ENCODE measurements around the gene LRCH1. TPM values are rescaled to one million over a fixed set of nuclear protein-coding genes. Genes with fewer than 3 reads are reported as not detected.
A peak's percentile ranks its signal among the peaks of the same experiment; 100 is the strongest.

Gene LRCH1
- total RNA-seq, 1 donor = 6.9 TPM

GRCh38 chr13:46717275-46717674 lies 164.3 kb downstream of the LRCH1 start:
- peak; percentile 30 for DNase-seq (ENCODE audit: insufficient read length, low spot score, missing footprints)
- no peak overlapping the region for H3K4me2 ChIP-seq (ENCODE audit: insufficient read depth, low read length)
- no peak overlapping the region for H3K27ac ChIP-seq (ENCODE audit: low read depth, low read length)
- H4K20me1 ChIP-seq (ENCODE audit: insufficient read depth, low read length) = peaks cover 3% of the 10 kb centered on the region
- H3K27me3 ChIP-seq (ENCODE audit: insufficient read depth, low read length) = no peaks in the 10 kb centered on the region
- no peaks in the 10 kb centered on the region for H3K9me3 ChIP-seq (ENCODE audit: low read depth, low read length)
- TF ChIP-seq, protein P1, sequence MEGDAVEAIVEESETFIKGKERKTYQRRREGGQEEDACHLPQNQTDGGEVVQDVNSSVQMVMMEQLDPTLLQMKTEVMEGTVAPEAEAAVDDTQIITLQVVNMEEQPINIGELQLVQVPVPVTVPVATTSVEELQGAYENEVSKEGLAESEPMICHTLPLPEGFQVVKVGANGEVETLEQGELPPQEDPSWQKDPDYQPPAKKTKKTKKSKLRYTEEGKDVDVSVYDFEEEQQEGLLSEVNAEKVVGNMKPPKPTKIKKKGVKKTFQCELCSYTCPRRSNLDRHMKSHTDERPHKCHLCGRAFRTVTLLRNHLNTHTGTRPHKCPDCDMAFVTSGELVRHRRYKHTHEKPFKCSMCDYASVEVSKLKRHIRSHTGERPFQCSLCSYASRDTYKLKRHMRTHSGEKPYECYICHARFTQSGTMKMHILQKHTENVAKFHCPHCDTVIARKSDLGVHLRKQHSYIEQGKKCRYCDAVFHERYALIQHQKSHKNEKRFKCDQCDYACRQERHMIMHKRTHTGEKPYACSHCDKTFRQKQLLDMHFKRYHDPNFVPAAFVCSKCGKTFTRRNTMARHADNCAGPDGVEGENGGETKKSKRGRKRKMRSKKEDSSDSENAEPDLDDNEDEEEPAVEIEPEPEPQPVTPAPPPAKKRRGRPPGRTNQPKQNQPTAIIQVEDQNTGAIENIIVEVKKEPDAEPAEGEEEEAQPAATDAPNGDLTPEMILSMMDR (IDR thresholded peaks at IDR 0.05; ENCODE audit: extremely low read depth, low read depth, low read length) = no peak
- no peak overlapping the region for H3K4me3 ChIP-seq (ENCODE audit: insufficient read depth, low read length)
- H2AFZ ChIP-seq (ENCODE audit: low read length) = no peak overlapping the region
- no peaks in the 10 kb centered on the region for H3K79me2 ChIP-seq (ENCODE audit: insufficient read depth, low read length)
- peaks cover 11% of the 10 kb centered on the region for H3K36me3 ChIP-seq (ENCODE audit: insufficient read depth, low read length)
- peaks cover 4% of the 10 kb centered on the region for H3K4me1 ChIP-seq (ENCODE audit: insufficient read depth, low read length)

DNA sequence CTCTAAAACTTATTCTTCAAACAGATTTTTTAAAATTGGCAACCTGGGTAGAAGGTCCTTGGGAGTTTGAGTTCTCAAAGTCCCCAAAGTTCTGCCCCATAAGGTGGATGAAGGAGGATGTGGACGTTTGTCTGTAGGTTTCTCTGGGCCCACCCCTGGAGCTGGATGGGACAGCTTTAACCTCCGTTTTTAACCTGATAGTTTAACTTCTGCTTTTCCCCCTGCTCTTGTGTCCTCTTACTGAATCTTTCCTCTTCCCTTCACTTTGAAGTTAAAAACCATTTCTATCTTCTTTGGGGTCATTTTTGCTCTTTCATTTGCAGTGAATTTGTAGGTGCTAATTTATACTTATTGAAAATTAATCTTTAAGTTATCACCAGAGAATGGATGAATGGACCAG lies 164.9 kb downstream of the LRCH1 start:
- Histone ChIP-seq H2AFZ (ENCODE audit: low read length) (no peak overlapping the region), H3K9me3 (ENCODE audit: low read depth, low read length) (no peaks in the 10 kb centered on the region), H3K4me3 (ENCODE audit: insufficient read depth, low read length) (no peak overlapping the region), H3K27ac (ENCODE audit: low read depth, low read length) (no peak overlapping the region), H3K4me1 (ENCODE audit: insufficient read depth, low read length) (peaks cover 4% of the 10 kb centered on the region), H4K20me1 (ENCODE audit: insufficient read depth, low read length) (peaks cover 3% of the 10 kb centered on the region), H3K27me3 (ENCODE audit: insufficient read depth, low read length) (no peaks in the 10 kb centered on the region), H3K79me2 (ENCODE audit: insufficient read depth, low read length) (no peaks in the 10 kb centered on the region), H3K4me2 (ENCODE audit: insufficient read depth, low read length) (no peak overlapping the region), H3K36me3 (ENCODE audit: insufficient read depth, low read length) (peaks cover 6% of the 10 kb centered on the region)
- no peak for DNase-seq (ENCODE audit: insufficient read length, low spot score, missing footprints)
- TF ChIP-seq, protein P1 (IDR thresholded peaks at IDR 0.05; ENCODE audit: extremely low read depth, low read depth, low read length) = no peak

GRCh38 chr13:46720189-46720588 lies 167.2 kb downstream of the LRCH1 start:
- Histone ChIP-seq H3K36me3 (ENCODE audit: insufficient read depth, low read length) (peaks cover 18% of the 10 kb centered on the region), H2AFZ (ENCODE audit: low read length) (no peak overlapping the region), H3K27ac (ENCODE audit: low read depth, low read length) (no peak overlapping the region), H3K27me3 (ENCODE audit: insufficient read depth, low read length) (no peaks in the 10 kb centered on the region), H3K4me2 (ENCODE audit: insufficient read depth, low read length) (no peak overlapping the region), H3K79me2 (ENCODE audit: insufficient read depth, low read length) (no peaks in the 10 kb centered on the region), H3K4me3 (ENCODE audit: insufficient read depth, low read length) (no peak overlapping the region), H3K4me1 (ENCODE audit: insufficient read depth, low read length) (peaks cover 4% of the 10 kb centered on the region), H4K20me1 (ENCODE audit: insufficient read depth, low read length) (peaks cover 3% of the 10 kb centered on the region), H3K9me3 (ENCODE audit: low read depth, low read length) (no peaks in the 10 kb centered on the region)
- DNase-seq (ENCODE audit: insufficient read length, low spot score, missing footprints) = no peak
- TF ChIP-seq, protein P1 (IDR thresholded peaks at IDR 0.05; ENCODE audit: extremely low read depth, low read depth, low read length) = no peak

- Histone ChIP-seq H3K36me3 (ENCODE audit: insufficient read depth, low read length) (peaks cover 18% of the 10 kb centered on the region), H3K27ac (ENCODE audit: low read depth, low read length) (no peak overlapping the region), H3K79me2 (ENCODE audit: insufficient read depth, low read length) (no peaks in the 10 kb centered on the region), H2AFZ (ENCODE audit: low read length) (no peak overlapping the region), H3K9me3 (ENCODE audit: low read depth, low read length) (no peaks in the 10 kb centered on the region), H3K4me1 (ENCODE audit: insufficient read depth, low read length) (peaks cover 4% of the 10 kb centered on the region), H3K4me2 (ENCODE audit: insufficient read depth, low read length) (peak overlapping the region; percentile 30), H4K20me1 (ENCODE audit: insufficient read depth, low read length) (peaks cover 3% of the 10 kb centered on the region), H3K27me3 (ENCODE audit: insufficient read depth, low read length) (no peaks in the 10 kb centered on the region), H3K4me3 (ENCODE audit: insufficient read depth, low read length) (no peak overlapping the region)
- TF ChIP-seq, protein P1 (IDR thresholded peaks at IDR 0.05; ENCODE audit: extremely low read depth, low read depth, low read length) = peak; percentile 67
- DNase-seq (ENCODE audit: insufficient read length, low spot score, missing footprints) = peak; percentile 35
These were observed 168.1 kb downstream of the LRCH1 start for GRCh38 chr13:46721054-46721453.
